Anterior cingulate cortex (tissue), 58 donors: Measurements from ENCODE around the gene CCKAR.
A peak's percentile ranks its signal among the peaks of the same experiment; 100 is the strongest.

Experiments used
- DNase-seq, 58 donors: peaks; one replicate each; lab custom pipeline; 2025; lab: John Stamatoyannopoulos, UW

The CCKAR gene

DNA sequence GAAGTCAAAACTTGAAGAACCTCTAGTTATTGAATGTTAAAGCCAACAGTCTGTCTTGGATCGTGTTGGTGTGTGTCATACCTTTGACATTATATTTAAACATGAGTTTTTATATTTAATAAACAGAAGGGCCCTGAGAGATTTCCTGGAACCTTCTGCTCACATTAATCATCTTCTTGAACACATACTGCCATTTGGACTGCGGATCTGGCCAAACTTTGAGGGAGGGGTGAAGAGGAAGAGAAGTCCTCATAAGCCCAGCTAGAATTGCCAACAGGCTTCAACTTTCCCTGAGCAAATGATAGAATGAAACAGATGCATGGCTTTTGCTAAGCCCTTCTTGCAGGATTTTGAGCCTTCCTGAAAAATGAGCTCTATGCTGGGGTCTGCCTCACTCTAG, 27.4 kb downstream of the CCKAR start:
- DNase-seq = no peak

DNA sequence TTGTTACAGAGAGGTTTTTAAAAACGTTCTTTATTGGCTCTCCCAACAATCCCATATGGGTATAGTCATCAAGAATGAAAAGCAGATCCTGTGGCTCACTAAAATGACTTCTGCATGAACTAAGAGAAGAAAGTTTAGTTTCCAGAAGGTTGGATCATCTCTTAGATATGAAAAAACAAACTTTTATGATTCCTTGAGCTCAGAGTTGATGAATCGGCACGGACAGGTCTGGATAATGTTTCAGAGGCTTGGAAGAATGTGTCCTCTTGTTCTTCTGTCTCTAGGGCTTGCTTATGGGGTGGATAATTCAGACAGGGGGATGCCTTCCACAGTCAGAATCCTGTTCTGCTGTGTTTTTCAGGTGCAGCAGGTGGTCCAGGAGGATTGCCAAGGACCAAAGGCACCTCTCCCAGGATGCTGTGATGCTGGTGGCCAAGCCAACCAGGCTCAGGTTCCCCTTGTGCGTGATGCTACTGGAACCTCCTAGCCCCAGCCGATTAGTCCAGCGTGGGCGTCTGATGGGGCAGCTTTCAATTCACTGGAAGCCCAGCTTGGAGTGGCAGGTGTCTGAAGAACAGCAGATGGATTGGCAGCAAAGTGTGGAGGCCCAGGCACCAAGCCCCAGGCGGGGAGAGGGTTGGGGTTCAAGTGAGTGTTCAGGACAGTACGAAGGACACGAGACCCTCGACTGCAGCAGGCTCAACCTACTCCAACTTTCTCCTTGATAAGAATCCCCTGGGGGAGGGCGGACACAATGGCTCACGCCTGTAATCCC, 30.3 kb downstream of the CCKAR start:
- DNase-seq = no peak

DNA sequence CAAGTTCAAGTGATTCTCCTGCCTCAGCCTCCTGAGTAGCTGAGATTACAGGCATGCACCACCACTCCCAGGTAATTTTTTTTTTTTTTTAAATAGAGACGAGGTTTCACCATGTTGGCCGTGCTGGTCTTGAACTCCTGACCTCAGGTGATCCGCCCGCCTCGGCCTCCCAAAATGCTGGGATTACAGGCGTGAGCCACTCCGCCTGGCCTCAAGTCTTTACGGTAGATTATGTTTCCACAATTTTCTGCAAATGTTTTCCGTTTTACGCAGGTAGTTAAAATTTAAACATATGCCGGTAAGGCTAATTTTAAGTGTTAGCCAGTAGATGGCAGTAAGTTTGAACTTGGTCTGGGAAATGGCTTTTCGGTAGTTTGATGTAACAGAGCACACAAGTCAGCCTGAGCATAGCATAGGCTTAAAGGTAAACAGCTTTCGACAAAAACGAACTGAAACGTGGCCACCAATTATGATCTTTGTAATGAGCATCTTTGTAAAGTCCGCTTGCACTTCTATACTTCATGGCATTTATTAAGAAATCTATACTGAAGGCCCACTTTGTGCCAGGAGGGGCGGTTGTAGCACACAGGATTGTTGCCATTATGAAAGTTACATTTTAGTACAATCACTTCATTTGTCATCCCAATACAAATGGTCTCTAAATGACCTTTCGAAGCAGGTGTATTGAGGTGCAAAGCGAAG, 31.1 kb downstream of the CCKAR start:
- DNase-seq = peak in 1 of 58 donors; percentile 5

DNA sequence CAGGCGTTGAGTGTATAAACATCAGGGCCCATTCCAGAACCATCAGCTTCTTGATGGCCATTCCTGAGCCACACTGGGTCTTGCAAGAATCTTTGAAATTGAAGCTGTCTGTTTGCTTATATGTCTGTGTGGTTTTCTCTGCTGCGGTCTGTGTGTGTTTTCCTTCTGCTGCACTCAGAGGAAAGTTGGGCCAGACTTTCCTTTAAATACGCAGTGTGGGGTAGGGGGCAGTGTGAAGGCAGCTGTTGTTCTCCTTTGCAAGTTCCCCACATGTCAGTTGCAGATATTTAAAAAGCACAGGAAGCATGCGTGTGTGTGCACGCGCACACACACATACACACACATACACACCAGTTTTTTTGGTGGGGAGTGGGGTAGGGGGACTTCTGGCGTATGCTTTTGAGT, 32.1 kb downstream of the CCKAR start:
- DNase-seq = no peak

GRCh38 chr4:26457412-26457811, 32.9 kb downstream of the CCKAR start:
- DNase-seq = no peak

DNA sequence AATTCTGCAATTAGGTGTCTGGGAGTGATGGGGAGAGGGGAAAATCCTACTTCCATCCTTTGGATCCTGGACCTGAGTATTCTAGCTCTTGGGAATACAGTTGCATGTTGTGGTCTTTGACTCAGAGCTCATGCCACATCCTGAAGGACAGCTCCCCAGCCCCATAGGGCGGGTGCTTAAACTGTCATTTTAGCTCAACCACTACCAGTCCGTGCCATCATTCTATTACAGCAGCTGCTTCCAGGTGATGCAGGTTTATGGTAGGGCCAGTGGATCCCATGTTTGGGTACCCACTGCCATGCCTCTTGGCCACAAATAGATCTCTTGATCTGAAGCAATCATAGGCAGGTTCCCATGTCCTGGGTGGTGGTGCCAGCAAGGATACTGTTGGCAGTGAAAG, 34.7 kb downstream of the CCKAR start:
- DNase-seq = no peak

- DNase-seq = no peak
These were observed 35.3 kb downstream of the CCKAR start for GRCh38 chr4:26454961-26455360.

DNA sequence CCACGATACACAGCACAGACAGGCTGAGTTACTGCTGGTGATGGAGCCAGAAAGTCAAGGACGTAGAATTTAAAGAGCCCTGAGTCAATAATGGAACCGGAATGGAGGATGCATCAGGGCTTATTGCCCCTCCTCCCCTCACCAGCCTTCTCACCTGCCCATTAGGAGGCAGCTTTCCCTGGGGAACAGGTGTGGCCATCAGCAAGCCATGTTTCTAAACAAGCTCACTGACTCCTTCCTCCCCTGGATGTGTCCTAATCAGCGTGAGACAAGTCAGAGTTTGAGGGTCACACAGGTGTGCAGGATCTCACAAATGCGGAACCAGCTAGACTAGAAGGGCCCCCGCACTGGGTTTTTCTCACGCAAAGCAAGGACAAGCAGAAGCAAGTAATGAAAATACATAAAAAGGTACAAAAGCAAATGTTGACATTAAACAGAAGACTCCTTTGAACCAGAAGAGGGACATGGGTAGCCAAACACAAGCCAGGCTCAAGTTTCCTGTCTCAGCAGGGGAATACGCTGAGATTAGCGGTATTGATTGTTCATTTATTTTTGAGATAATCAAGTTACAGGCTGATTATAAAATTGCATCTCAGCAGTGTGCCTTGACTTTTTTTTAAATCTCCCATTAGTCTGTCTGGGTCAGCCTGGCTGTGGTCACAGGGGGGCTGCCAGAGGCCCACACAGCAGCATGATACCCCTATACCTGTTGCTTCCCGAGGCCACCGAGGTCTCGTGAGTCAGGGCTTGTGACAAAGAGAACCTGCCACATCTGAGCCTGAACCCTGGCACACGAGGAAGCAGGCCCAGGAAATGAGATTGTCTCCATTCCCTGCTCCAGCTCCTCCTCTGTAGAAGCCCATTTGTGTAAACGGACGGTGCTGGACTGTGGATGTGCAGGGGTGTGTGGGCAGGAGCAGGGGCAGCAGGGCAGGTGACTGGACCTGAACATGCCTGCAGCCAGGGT, 37.4 kb downstream of the CCKAR start:
- DNase-seq = no peak

DNA sequence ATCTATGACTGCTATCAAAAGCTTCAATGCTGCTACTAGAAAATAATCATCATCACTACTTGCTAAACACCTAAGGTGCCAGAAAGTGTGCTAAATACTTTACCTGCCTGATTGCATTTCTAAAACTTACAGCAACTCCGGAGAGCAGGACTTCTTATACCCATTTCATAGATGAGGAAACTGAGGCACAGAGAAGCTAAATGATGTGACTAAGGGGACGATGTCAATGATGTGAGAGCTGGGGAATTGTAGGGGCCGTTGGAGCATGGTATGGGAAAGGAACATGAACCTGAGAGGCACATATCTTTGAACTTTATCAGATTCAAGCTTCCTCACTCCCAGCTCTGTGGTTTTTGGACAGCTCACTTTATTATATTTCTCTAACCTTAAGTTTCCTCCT, 38.7 kb downstream of the CCKAR start:
- no peak for DNase-seq

DNA sequence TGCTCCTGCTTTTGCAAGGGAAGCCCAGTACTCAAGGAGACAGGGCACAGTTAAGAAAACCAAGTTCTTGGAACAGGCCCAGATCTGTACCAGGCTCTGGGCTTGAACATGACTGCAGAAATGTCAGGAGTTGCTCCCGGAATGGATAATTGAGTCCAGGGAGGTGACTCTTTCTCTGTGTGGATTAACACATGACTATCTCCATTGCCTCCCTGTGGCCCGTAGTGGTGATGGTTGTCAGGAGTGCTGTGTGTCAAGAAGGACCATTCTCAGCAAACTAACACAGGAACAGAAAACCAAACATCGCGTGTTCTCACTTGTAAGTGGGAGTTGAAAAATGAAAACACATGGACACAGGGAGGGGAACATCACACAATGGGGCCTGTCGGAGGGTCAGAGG, 39.9 kb downstream of the CCKAR start:
- no peak for DNase-seq

DNA sequence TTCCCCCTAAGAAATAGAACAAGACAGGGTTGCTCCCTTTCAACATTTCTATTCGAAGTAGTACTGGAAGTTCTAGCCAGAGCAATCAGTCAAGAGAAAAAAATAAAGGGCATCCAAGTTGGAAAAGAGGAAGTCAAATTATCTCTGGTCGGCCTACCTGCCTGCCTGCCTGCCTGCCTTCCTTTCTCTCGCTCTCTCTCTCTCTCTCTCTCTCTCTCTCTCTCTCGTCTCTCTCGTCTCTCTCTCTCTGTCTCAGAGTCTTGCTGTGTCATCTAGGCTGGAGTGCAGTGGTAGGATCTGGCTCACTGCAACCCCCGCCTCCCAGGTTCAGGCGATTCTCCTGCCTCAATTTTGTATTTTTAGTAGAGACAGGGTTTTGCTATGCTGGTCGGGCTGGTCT, 42.9 kb downstream of the CCKAR start:
- no peak for DNase-seq

DNA sequence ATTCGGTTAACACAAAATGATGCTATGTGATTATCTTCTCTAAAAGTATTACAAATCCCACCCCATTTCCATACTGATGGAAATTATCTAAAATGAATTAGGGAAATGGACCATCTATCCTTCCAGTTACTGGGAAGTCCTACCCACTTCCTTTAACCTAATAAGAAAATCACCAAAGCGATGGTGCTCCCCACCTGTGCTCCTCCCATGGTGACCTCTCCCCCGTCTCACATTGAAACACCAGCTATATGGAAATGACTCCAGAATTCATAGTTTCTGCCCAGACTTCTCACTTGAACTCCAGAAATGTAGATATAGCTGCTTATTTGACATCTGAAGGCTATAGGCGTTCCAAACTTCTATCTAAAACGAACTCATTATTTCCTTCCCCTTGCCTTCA, 48.5 kb downstream of the CCKAR start:
- DNase-seq = no peak

DNA sequence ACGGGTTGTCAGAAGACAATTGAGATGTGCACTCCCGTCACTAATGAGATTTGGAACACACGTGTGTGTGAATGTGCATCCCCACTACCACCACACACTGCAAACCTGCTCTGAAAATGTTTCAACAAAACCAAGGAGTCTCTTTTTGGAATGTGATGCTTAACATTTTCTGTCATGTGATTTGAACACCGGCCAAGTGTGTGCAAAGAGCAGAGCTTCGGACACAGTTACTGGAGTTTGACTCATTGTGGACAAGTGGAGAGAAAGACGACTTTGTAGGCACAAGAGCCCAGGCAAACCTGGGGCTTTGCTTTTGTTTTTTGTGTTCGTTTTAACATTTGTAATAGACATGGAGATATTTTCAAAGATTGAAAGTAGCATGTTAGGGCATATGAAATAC, 49.2 kb downstream of the CCKAR start:
- peak in 1 of 58 donors; percentile 10 for DNase-seq

- no peak for DNase-seq
These were observed 56.1 kb downstream of the CCKAR start for GRCh38 chr4:26434030-26434639.

DNA sequence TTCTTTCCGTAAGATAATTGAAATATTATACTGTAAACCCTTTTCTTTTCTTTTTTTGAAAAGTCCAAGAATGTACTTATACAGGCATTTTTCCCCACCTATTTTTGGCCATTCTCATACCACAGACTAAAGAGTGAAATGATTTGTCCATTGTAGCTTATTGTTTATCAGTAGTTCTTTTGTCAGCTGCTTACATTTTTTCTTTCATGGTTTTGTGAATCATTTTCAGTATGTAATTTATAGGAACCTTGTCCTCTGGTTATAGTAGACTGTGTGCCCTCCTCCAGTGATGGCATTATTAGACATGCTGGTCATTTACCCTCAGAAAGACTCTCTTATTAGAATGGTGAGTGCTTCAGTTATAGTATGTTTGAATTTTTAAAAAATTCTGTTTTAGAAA, 56.7 kb downstream of the CCKAR start:
- no peak for DNase-seq

GRCh38 chr4:26432419-26432818, 57.9 kb downstream of the CCKAR start:
- DNase-seq = no peak

- DNase-seq = no peak
These were observed 58.7 kb downstream of the CCKAR start for GRCh38 chr4:26431461-26432180.
